ENCODE data around the gene GOLT1A.

Gene GOLT1A

DNA sequence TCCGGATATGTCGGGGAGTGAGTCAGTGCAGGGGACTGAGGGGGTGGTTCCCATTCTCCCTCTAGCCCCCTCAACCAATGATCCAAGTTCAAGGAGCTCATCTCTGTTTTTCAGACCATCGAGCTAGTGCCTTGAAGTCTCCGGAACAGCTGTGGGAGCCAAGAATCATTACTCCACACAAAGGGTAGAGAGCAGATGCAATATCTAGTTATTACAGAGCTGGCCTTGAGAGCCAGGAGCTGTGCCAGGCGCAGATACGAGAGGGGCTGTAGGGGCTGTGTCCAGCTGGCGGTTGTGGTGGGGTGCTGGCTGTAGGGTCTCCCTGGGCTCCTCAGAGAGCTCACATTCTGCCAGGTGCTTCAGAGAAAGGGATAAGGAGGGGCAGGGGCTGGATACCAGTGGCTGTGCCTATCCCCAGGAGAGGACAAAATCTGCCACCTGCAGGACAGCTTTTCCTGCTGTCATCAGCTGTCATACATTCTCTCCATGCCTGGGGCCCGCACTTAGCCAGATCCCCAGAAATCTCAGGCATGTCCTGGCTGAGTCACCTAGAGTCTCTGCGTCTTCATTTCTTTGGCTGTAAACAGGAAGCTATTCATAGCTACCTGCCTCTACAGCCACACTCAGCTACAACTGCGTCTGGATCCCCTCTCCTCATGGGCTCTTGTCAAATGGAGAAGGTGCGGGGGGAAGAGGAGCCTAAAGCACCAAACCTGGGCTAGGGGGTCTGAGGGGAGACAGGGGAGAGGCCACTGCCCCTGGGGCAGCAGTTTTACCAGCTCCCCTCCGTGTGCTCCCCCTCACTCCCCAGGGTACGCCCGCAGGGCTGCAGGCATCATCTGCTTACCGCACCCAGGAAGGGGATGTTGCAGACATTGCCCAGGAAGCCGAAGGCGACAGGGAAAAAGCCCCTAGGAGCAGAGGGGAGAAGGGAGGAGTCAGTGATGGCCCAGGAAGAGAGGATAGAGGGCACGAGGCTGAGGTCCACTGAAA is 15.1 kb downstream of the GOLT1A start:
- H3K9ac ChIP-seq (ENCODE audit: low read length), result no peak overlapping the region
- H3K4me1 ChIP-seq (ENCODE audit: insufficient read depth, low read length), result no peaks in the 10 kb centered on the region
- H3K4me3 ChIP-seq (ENCODE audit: low read depth in 1 of 2, low read length in 2 of 2), result no peak overlapping the region
- H3K27me3 ChIP-seq (ENCODE audit: control insufficient read depth in 1 of 2, insufficient read depth in 2 of 2, low read length in 2 of 2), result peaks cover 0 to 7% of the 10 kb centered on the region in 2 donors
- no peaks in the 10 kb centered on the region for H3K9me3 ChIP-seq (ENCODE audit: low read length)
- H3K27ac ChIP-seq (ENCODE audit: low read depth, low read length), result no peak overlapping the region
- H3K36me3 ChIP-seq (ENCODE audit: insufficient read depth, low read length), result no peaks in the 10 kb centered on the region

DNA sequence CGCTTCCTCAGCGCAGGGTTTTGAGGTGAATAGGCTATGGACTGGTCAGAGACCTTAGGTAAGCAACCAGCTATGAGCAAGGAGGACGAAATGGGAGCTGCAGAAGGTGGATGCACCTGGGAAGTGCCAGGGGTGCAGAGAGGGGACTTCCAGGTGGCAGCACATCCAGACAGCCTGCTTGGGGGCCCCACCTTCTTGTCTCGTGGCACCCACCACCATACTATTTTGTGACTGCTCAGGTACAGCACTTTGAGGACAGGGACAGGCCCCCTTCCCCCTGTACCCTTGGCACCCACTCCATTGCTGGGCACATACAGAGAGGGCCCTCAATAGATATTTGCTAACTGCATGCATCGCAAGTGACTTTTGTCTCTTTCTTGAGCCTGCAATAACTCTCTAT is 16.7 kb downstream of the GOLT1A start:
- no peak overlapping the region for H3K9ac ChIP-seq (ENCODE audit: low read length)
- H3K27me3 ChIP-seq (ENCODE audit: control insufficient read depth in 1 of 2, insufficient read depth in 2 of 2, low read length in 2 of 2), result peaks cover 0 to 10% of the 10 kb centered on the region in 2 donors
- no peaks in the 10 kb centered on the region for H3K9me3 ChIP-seq (ENCODE audit: low read length)
- H3K4me1 ChIP-seq (ENCODE audit: insufficient read depth, low read length), result no peaks in the 10 kb centered on the region
- no peak overlapping the region for H3K27ac ChIP-seq (ENCODE audit: low read depth, low read length)
- H3K36me3 ChIP-seq (ENCODE audit: insufficient read depth, low read length), result no peaks in the 10 kb centered on the region
- no peak overlapping the region for H3K4me3 ChIP-seq (ENCODE audit: low read depth in 1 of 2, low read length in 2 of 2)

DNA sequence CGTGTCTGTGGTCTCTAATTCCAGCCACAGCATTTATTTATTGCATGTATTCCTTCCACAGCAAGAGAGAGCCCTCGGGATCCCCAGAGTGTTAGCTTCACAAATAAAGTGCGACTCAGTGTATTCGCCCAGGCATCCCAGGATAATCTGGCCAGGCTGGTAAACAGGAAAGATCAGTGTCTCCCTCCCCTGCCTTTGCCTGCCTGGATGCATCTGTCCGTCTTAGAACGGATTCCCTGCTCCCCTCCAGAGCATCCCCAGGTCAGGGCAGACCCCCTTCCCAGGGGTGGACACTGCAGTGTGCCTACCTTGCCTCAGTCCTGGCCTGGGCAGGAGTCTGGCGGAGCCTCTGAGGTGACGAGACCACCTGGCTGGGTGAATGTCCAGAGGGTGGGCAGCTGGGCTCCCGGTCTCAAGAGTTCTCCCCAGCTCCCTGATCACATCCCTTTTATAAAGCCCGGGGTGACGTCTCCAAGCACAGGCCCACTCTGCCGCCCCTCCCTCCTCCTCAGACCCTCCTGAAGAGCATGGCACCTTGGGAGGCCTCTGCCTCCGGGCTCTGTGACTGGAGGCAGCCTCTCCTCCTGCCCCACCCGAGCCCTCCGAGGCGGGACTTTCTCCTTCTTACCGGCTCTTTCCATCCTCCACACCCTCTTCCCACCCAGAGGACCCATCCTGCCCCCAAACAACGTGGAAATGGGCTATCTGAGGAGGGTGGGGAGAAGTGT is 17.6 kb downstream of the GOLT1A start, which contains the start of gene KISS1:
TSS of gene KISS1 (minus strand) at position 424 of the 728 bp plus-strand sequence. CDS start 3,615 bp downstream, outside the sequence.
- no peaks in the 10 kb centered on the region for H3K9me3 ChIP-seq (ENCODE audit: low read length)
- no peak within 1 kb of the TSS for H3K4me3 ChIP-seq (ENCODE audit: low read depth in 1 of 2, low read length in 2 of 2)
- H3K36me3 ChIP-seq (ENCODE audit: insufficient read depth, low read length), result no peaks in the 10 kb centered on the region
- peaks cover 0 to 5% of the 10 kb centered on the region in 2 donors for H3K27me3 ChIP-seq (ENCODE audit: control insufficient read depth in 1 of 2, insufficient read depth in 2 of 2, low read length in 2 of 2)
- no peak within 1 kb of the TSS for H3K27ac ChIP-seq (ENCODE audit: low read depth, low read length)
- H3K9ac ChIP-seq (ENCODE audit: low read length), result no peak within 1 kb of the TSS
- no peaks in the 10 kb centered on the region for H3K4me1 ChIP-seq (ENCODE audit: insufficient read depth, low read length)

DNA sequence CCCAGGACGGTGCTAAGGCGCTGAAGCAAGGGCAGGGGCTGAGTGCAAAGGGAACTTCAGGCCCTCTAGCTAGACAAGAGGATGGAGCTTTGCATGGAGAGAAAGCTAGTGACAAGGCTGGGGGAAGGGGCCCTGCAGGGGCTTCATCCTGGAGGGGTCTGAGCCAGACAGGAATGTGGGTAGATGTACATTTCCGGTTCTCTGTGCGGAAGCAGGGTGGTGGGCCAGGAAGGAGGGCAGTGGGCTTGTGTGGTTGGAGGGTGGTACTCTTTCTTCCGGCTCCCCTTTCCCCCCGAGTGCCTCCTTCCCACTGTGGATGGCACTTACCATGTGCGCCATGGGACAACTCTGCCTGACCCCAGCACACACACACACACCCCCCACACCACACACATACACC is 19.0 kb downstream of the GOLT1A start:
- no peaks in the 10 kb centered on the region for H3K4me1 ChIP-seq (ENCODE audit: insufficient read depth, low read length)

DNA sequence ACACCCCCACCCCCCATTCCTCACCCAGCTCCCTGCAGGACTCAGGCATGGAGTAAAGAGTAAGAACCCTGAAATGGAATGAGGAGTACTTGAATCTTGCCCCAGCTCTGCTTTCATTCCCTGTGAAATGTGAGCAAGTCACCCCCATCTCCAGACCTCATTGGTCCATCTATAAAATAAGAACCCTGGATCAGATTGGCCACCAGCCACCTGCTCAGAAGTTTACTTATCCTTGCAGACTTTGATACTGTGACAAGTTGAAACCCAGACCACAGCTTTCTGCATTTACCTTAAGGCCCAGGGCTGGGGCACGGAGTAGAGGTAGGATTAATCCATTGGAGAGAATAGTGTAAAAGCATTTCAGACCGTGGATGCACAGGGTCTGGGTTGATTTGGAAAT is 19.7 kb downstream of the GOLT1A start:
- no peak overlapping the region for H3K4me3 ChIP-seq (ENCODE audit: low read depth in 1 of 2, low read length in 2 of 2)

More for the DNA sequence above, 19.0 kb downstream of the GOLT1A start:
- Histone ChIP-seq H3K4me3 (ENCODE audit: low read depth in 1 of 2, low read length in 2 of 2) (no peak overlapping the region), H3K27ac (ENCODE audit: low read depth, low read length) (no peak overlapping the region), H3K36me3 (ENCODE audit: insufficient read depth, low read length) (no peaks in the 10 kb centered on the region), H3K9me3 (ENCODE audit: low read length) (no peaks in the 10 kb centered on the region), H3K27me3 (ENCODE audit: control insufficient read depth in 1 of 2, insufficient read depth in 2 of 2, low read length in 2 of 2) (peaks cover 0 to 3% of the 10 kb centered on the region in 2 donors), H3K9ac (ENCODE audit: low read length) (no peak overlapping the region)

DNA sequence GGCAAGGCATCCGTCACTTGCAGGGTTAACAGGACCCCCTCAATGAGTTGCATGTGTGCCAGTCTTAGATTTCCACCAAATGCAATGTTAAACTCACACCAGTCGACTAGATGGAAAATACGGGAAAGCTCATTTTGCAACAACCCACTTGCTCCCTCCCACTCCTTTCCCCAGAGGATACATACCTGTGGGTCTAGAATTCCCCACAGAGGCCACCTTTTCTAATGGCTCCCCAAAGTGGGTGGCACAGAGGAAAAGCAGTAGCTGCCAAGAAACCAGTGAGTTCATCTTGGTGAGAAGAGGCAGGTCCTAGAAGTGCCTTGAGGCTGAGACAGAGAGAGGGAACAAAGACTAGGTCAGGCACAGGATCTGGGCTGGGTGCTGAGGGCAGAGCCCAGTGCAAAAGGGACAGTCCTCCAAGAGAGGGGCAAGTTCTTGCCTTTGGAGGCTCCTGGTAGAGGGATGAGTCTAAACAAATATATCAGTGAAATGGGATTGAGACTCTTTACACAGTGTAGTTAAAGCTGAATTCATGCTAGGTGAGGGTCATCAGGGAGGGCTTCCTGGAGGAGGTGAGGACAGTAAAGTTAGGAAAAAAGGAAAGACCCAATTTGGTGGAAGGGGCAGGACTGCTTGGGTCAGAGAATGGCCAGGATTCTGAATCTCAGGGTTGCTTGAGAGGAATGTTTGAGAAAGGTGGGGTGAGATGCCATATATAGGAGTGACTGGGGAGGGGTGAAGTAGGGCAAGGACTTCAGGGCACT is 21.0 kb downstream of the GOLT1A start:
- H3K36me3 ChIP-seq (ENCODE audit: insufficient read depth, low read length), result no peaks in the 10 kb centered on the region
- H3K9me3 ChIP-seq (ENCODE audit: low read length), result no peaks in the 10 kb centered on the region
- H3K27me3 ChIP-seq (ENCODE audit: control insufficient read depth in 1 of 2, insufficient read depth in 2 of 2, low read length in 2 of 2), result peaks cover 0 to 3% of the 10 kb centered on the region in 2 donors
- no peaks in the 10 kb centered on the region for H3K4me1 ChIP-seq (ENCODE audit: insufficient read depth, low read length)
- H3K27ac ChIP-seq (ENCODE audit: low read depth, low read length), result no peak overlapping the region
- H3K4me3 ChIP-seq (ENCODE audit: low read depth in 1 of 2, low read length in 2 of 2), result no peak overlapping the region
- no peak overlapping the region for H3K9ac ChIP-seq (ENCODE audit: low read length)

More for the DNA sequence above, 19.7 kb downstream of the GOLT1A start:
- peaks cover 0 to 3% of the 10 kb centered on the region in 2 donors for H3K27me3 ChIP-seq (ENCODE audit: control insufficient read depth in 1 of 2, insufficient read depth in 2 of 2, low read length in 2 of 2)
- H3K9me3 ChIP-seq (ENCODE audit: low read length), result no peaks in the 10 kb centered on the region
- H3K4me1 ChIP-seq (ENCODE audit: insufficient read depth, low read length), result no peaks in the 10 kb centered on the region
- no peak overlapping the region for H3K27ac ChIP-seq (ENCODE audit: low read depth, low read length)
- no peaks in the 10 kb centered on the region for H3K36me3 ChIP-seq (ENCODE audit: insufficient read depth, low read length)
- no peak overlapping the region for H3K9ac ChIP-seq (ENCODE audit: low read length)

DNA sequence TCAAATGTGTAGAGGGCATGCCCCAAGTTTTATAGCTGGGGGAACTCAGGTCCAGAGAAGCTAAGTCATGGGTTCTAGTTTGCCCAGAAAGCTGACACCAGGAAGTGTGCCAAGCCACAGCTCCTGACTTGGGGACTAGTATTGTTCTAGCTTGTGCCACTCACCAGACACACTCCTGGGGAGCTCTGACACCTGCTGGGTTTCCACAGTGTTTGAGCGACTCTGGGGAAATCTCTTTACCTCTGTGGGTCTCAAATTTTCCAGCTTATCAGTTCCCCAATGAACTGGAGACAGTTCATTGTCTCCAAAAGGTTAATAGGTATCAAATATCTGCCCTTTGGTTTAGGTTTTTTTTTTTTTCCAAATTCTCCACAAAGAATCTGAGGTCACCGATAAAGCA is 21.7 kb downstream of the GOLT1A start:
- Histone ChIP-seq H3K4me3 (ENCODE audit: low read depth in 1 of 2, low read length in 2 of 2) (no peak overlapping the region), H3K9ac (ENCODE audit: low read length) (no peak overlapping the region), H3K36me3 (ENCODE audit: insufficient read depth, low read length) (no peaks in the 10 kb centered on the region), H3K4me1 (ENCODE audit: insufficient read depth, low read length) (no peaks in the 10 kb centered on the region), H3K9me3 (ENCODE audit: low read length) (no peaks in the 10 kb centered on the region), H3K27me3 (ENCODE audit: control insufficient read depth in 1 of 2, insufficient read depth in 2 of 2, low read length in 2 of 2) (peaks cover 2 to 3% of the 10 kb centered on the region in 2 donors), H3K27ac (ENCODE audit: low read depth, low read length) (no peak overlapping the region)

DNA sequence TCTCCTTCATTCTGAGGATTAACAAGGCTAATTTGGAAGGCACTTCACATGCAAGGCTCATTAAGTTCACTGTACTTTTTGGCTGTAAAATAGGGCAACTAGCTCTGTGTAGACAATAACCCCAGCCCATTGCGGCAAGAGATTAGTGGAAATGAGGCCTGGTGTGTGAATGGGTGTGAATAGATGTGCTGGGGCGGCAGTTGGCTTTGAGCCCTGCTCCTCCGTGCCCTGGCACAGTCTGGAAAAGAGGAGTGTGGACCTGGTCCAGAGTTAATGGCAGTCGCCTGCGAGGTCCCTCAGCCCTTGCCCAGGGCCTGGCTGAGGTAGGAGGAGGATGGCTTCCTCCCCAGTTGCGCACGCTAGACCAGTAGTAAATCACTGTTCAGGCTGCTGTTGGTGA is 22.3 kb downstream of the GOLT1A start:
- Histone ChIP-seq H3K9ac (ENCODE audit: low read length) (no peak overlapping the region), H3K27me3 (ENCODE audit: control insufficient read depth in 1 of 2, insufficient read depth in 2 of 2, low read length in 2 of 2) (peaks cover 3 to 4% of the 10 kb centered on the region in 2 donors)

DNA sequence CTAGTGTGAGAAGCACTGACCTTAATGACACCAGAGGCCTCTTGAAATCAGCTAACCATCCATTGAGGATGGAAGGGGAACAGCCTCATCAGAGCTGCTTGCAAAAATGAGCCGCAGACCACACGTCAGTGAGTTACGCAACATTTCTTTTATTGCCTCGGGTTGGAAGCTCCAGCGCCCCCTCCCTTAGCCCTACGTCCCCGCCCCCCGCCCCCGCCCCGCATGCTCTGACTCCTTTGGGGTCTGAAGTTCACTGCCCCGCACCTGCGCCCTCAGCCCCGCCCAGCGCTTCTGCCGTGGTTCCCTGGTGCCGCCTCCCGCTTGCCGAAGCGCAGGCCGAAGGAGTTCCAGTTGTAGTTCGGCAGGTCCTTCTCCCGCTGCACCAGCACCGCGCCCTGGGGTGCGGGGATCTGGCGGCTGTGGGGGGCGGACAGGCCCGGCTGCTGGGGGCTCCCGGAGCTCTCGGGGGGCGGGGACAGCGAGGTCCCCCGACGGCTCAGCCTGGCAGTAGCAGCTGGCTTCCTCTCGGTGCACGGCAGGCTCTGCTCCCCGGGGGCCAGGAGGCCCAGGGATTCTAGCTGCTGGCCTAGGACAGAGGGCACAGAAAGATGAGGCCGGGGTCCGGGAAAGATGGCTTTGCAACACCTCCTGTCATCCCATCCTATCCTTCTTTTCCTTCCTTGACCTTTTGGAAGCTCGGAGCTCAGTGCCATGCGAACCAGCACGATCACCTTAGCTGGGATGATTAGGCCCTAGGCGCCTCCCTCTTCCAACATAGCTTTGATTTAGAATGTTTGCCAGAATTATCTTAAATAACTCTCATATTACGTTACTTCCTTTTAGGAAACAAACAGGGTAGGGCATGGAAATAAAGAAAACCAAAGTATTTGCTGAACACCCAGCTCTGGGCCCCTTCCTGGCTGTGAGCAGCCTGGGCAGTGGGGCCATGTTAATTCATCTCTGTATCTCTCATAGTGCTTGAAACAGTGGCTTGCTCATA is 23.3 kb downstream of the GOLT1A start:
- Histone ChIP-seq H3K4me3 (ENCODE audit: low read depth in 1 of 2, low read length in 2 of 2) (no peak overlapping the region), H3K27me3 (ENCODE audit: control insufficient read depth in 1 of 2, insufficient read depth in 2 of 2, low read length in 2 of 2) (peaks cover 3 to 4% of the 10 kb centered on the region in 2 donors), H3K36me3 (ENCODE audit: insufficient read depth, low read length) (no peaks in the 10 kb centered on the region), H3K9ac (ENCODE audit: low read length) (no peak overlapping the region), H3K9me3 (ENCODE audit: low read length) (no peaks in the 10 kb centered on the region), H3K27ac (ENCODE audit: low read depth, low read length) (no peak overlapping the region), H3K4me1 (ENCODE audit: insufficient read depth, low read length) (no peaks in the 10 kb centered on the region)

More for the DNA sequence above, 22.3 kb downstream of the GOLT1A start:
- Histone ChIP-seq H3K4me3 (ENCODE audit: low read depth in 1 of 2, low read length in 2 of 2) (no peak overlapping the region), H3K27ac (ENCODE audit: low read depth, low read length) (no peak overlapping the region), H3K36me3 (ENCODE audit: insufficient read depth, low read length) (no peaks in the 10 kb centered on the region), H3K4me1 (ENCODE audit: insufficient read depth, low read length) (no peaks in the 10 kb centered on the region), H3K9me3 (ENCODE audit: low read length) (no peaks in the 10 kb centered on the region)

DNA sequence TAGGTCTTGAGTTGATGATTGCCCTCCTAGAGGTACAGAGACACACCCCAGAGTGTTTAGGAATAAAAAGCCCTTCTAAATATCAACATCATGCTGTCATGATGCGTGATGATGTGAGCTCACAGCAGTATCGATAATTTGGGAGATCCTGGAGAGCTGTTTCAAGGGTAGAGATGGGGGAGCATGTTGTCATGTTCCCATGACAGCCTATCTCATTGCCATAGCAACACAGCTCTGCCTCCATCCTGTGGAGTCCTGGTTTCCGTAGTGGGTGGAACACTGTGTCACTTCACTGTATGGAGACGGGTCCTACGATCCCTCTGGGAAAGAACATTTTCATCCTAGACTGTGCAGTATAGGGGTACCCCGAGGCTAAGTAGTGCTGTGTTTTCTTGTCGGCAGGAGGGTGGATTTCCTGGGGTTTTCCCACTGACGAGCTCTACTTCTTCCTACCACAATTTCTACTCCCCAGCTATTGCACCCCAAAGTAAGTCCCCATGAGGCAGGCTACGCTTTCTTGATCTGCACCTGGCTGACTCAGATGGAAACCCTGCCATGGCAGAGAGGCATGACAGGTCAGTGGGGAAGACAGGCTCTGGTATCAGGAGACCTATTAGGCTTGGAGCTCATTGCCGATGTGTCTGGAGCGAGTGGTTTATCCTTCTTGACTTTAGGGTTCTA is 24.7 kb downstream of the GOLT1A start:
- H3K36me3 ChIP-seq (ENCODE audit: insufficient read depth, low read length), result no peaks in the 10 kb centered on the region
- H3K4me3 ChIP-seq (ENCODE audit: low read depth in 1 of 2, low read length in 2 of 2), result no peak overlapping the region
- no peak overlapping the region for H3K9ac ChIP-seq (ENCODE audit: low read length)
- H3K27me3 ChIP-seq (ENCODE audit: control insufficient read depth in 1 of 2, insufficient read depth in 2 of 2, low read length in 2 of 2), result peaks cover 3 to 4% of the 10 kb centered on the region in 2 donors
- H3K27ac ChIP-seq (ENCODE audit: low read depth, low read length), result no peak overlapping the region
- no peaks in the 10 kb centered on the region for H3K9me3 ChIP-seq (ENCODE audit: low read length)
- no peaks in the 10 kb centered on the region for H3K4me1 ChIP-seq (ENCODE audit: insufficient read depth, low read length)

Measured in muscle layer of colon (tissue), 2 donors.